Activated T-helper 2 cell treated with anti-CD3 and anti-CD28 coated beads, Interferon-gamma antibody, Interleukin-2, Interleukin-4, amounts not matched to agents 10 μg/mL and 5 μg/mL and 100 μg/mL, durations not matched to agents 14 hours and 24 hours and 36 hours (primary cell): ENCODE data around the gene NKAIN2. TPM values are rescaled to one million over a fixed set of nuclear protein-coding genes. Genes with fewer than 3 reads are reported as not detected.

Experiments
- DNase-seq: peaks from one replicate; pipeline ENCODE4 v3.0.0; 2021; ENCODE audit warnings: low spot score
- H3K27ac Mint-ChIP-seq: one replicate; pipeline ENCODE4 v1.8.0; 2021; ENCODE audit warnings: mixed read lengths
- H3K27me3 Mint-ChIP-seq: one replicate; pipeline ENCODE4 v1.8.0; 2021; ENCODE audit warnings: low read depth, mixed read lengths
- H3K36me3 Mint-ChIP-seq: one replicate; pipeline ENCODE4 v1.8.0; 2021; ENCODE audit warnings: low read depth, mixed read lengths
- H3K4me1 Mint-ChIP-seq: one replicate; pipeline ENCODE4 v1.8.0; 2021; ENCODE audit warnings: low read depth, mixed read lengths
- H3K4me3 Mint-ChIP-seq: one replicate; pipeline ENCODE4 v1.8.0; 2021; ENCODE audit warnings: low read depth, mild to moderate bottlenecking, moderate library complexity, mixed read lengths
- H3K9me3 Mint-ChIP-seq: one replicate; pipeline ENCODE4 v1.8.0; 2021; ENCODE audit warnings: mixed read lengths
- intact Hi-C: fragments of 100-400 bp; cut with micrococcal nuclease; formaldehyde crosslinking; loops from one replicate; pipeline ENCODE4 v1.15.1; 2023
- total RNA-seq: library from RNA; stranded (reverse); gene quantifications from 2 replicates; pipeline ENCODE4 v1.2.3, GENCODE V29; 2022

NKAIN2 gene
- total RNA-seq, 1 donor from 2014 or later = not detected

DNA sequence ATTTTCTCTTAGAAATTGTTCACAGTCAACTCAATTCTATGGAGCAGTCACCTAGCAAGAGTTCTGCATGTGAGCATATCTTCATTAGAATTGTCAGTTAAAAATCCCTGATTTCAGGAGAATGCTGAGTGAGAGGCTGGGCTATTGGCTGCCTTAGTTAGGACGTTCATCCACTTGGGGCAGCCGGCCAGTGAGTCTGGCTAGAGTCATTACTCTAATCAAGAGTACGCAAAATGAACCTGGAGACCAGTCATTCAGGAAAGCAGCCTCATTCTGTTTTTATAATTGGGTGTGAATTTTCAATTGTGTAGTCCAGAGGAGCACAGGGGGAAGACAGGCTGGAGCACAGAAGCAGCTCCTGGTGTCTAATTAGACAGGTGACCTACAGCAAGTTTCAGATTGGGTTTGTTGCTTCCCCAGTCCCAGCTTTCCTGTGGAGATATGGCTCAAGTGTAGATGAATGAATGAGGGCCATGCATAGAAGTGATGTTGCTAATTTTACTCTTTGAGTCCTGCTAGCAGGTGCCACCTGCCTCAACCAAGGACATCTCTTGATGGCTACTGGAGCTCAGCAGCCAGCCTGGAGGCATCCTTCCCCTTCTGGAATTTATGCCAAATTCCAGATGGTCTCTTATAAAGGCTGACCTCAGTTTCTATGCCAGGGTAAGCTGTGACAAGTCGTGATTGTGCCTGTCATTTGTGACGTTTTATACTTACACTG lies 265.7 kb downstream of the NKAIN2 start:
- peaks cover 3% of the 10 kb centered on the region for H3K27me3 Mint-ChIP-seq
- DNase-seq = no peak

DNA sequence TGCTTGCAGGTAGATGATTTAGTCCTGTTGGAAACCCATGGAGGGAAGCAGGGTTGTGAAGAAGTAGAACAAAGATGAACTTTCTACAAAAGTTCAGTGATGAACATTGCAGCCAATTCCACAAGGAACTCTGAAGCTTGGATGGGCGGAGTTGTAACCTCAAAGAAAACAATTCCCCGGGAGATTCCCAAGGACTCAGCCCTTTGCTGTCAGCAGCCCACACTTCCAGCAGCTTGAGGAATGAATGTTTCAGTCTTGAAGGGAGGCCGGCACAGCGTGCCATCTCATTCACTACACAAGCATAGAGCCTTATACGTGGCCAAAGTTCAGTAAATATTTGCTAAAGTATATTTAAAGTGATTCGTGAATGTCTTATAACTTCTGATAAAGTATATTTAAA lies 269.4 kb downstream of the NKAIN2 start:
- no peak for DNase-seq
- H3K4me3 Mint-ChIP-seq = no peak overlapping the region
- H3K4me1 Mint-ChIP-seq = no peaks in the 10 kb centered on the region
- no peaks in the 10 kb centered on the region for H3K36me3 Mint-ChIP-seq
- intact Hi-C loops = no loop called here
- H3K9me3 Mint-ChIP-seq = peaks cover 3% of the 10 kb centered on the region
- no peak overlapping the region for H3K27ac Mint-ChIP-seq
- H3K27me3 Mint-ChIP-seq = no peaks in the 10 kb centered on the region

More for the DNA sequence above, 265.7 kb downstream of the NKAIN2 start:
- Mint-ChIP-seq H3K36me3 (no peaks in the 10 kb centered on the region), H3K4me3 (no peak overlapping the region), H3K27ac (no peak overlapping the region), H3K4me1 (peaks cover 8% of the 10 kb centered on the region), H3K9me3 (peaks cover 3% of the 10 kb centered on the region)
- intact Hi-C loops = no loop called here

DNA sequence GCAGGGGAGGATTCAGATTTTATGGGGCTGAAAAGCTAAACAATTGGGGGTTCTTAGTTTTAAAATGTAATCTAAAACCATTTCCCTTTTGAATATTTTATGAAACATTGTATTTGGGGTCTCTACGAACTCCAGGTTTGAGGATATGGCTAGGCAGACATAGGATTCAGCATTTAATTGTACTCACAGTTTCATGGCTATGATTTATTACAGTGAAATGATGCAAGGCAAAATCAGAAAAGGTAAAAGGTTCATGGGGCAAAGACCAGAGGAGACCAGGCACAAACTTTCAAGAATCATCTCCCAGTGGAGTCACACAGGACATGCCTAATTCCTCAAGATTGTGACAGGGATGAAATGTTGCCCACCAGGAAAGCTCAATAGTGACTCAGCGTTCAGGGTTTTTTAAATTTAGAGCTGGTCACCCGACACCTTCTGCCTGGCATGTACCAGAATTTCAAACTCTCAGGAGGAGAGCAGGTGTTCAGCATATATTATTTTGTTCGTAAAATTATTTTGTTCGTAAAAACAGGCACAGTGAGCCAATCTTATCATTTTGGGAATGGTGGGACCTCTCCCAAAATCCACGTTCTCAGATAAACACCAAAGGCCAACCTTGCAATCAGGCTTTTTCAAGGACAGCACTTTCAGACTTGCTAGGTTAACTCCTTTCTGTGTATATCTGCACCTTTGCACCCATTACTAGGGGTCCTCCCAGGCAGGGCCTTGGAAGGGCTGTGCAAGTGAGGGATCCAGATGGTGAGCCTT lies 270.3 kb downstream of the NKAIN2 start:
- DNase-seq = no peak
- H3K4me3 Mint-ChIP-seq = no peak overlapping the region
- no peaks in the 10 kb centered on the region for H3K36me3 Mint-ChIP-seq
- H3K27ac Mint-ChIP-seq = no peak overlapping the region
- no peaks in the 10 kb centered on the region for H3K27me3 Mint-ChIP-seq
- peaks cover 3% of the 10 kb centered on the region for H3K9me3 Mint-ChIP-seq
- intact Hi-C loops = no loop called here
- H3K4me1 Mint-ChIP-seq = no peaks in the 10 kb centered on the region

DNA sequence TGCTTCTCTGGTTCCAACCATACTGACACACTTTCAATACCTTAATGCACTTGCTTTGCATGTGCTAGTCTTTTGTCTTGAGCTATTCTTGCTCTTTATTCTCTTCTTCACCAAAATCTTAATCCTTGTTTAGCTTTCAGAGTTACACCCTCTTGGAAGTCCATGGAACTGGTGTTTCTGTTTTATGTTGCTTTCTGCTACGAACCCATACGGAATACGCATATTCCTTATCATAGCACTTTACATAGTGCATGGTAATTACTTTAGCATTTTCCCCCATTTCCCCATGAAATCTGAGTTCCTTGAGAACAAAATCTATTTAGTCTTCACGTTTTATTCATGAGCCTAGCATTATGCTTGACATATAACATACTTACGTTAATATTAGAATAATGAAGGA lies 270.9 kb downstream of the NKAIN2 start:
- Mint-ChIP-seq H3K9me3 (peaks cover 3% of the 10 kb centered on the region), H3K27me3 (no peaks in the 10 kb centered on the region), H3K4me1 (no peaks in the 10 kb centered on the region), H3K27ac (no peak overlapping the region), H3K4me3 (no peak overlapping the region), H3K36me3 (no peaks in the 10 kb centered on the region)
- no peak for DNase-seq
- intact Hi-C loops = no loop called here

DNA sequence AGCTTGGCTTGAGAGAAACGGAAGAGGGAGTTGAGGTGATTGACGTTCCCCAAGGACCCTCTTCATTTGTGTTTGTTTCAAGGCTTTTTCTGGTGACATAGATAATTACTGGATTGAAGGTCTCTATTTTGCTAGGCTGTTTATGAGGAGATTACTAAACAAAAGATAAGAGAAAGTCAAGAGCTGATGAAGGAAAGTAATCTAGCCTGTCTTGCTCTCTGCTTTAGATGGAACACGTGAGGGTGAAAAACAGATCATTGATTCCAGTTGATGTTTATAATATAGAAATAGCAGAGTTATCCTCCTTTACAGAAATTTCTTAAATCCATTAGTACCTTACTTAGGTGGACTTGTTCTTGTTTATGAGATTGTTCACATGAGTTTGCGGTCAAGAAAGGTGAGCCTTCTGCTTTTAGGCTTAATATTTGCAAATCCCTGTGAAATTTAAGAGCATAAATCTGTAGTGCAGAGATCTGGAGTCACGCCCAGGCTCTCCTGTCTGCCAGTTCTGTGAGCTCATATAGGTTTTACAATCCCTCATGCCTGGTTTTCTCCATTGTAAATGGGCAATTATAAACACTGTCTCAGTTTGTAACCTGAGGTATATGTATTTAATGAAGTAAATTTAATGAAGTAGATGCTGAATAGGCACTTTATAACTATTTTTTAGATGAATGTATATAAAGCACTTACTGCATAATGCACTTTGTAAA lies 272.8 kb downstream of the NKAIN2 start:
- H3K27ac Mint-ChIP-seq = no peak overlapping the region
- no peak for DNase-seq
- no peaks in the 10 kb centered on the region for H3K36me3 Mint-ChIP-seq
- intact Hi-C loops = no loop called here
- no peak overlapping the region for H3K4me3 Mint-ChIP-seq
- no peaks in the 10 kb centered on the region for H3K27me3 Mint-ChIP-seq
- no peaks in the 10 kb centered on the region for H3K9me3 Mint-ChIP-seq
- H3K4me1 Mint-ChIP-seq = no peaks in the 10 kb centered on the region

DNA sequence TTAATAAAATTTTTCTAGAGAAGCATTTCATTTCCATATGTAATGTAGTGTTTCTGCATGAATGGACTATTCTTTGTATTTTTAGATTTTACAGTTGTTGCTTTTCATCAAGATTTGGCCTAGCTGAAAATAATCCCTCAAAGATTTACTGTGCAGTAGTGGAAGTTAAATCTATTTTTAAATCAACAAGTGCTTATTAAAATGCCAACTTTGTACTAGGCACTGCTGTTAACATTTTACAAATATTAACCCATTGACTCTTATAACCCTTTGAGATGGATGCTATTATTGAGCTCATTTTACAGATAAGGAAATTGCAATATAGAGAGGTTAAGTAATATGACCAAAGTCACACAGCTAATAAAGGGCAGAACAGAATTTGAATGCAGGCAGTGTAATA lies 274.5 kb downstream of the NKAIN2 start:
- H3K27me3 Mint-ChIP-seq = no peaks in the 10 kb centered on the region
- H3K36me3 Mint-ChIP-seq = no peaks in the 10 kb centered on the region
- no peak overlapping the region for H3K27ac Mint-ChIP-seq
- no peaks in the 10 kb centered on the region for H3K4me1 Mint-ChIP-seq
- DNase-seq = no peak
- H3K4me3 Mint-ChIP-seq = no peak overlapping the region
- intact Hi-C loops = no loop called here
- H3K9me3 Mint-ChIP-seq = no peaks in the 10 kb centered on the region

DNA sequence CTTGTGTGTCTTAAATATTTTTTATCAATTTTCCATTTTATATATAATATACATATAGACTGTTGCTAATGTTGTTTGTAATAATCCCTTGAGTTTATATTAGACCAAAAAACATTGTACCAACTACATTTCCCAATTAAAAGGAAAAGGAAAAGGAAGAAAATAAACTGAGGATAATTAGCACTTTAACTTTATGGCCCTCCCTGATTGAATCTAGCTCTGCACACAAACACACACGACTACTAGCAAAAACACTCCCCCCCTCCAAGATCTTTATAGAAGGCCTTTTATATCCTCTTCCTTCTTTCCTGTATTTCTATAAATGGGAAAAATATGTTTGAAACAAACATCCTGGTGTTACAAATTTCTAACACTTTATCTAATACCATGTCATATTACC lies 276.8 kb downstream of the NKAIN2 start:
- Mint-ChIP-seq H3K27me3 (no peaks in the 10 kb centered on the region), H3K27ac (no peak overlapping the region), H3K4me1 (no peaks in the 10 kb centered on the region), H3K36me3 (no peaks in the 10 kb centered on the region), H3K9me3 (no peaks in the 10 kb centered on the region), H3K4me3 (no peak overlapping the region)
- intact Hi-C loops = no loop called here
- DNase-seq = no peak

DNA sequence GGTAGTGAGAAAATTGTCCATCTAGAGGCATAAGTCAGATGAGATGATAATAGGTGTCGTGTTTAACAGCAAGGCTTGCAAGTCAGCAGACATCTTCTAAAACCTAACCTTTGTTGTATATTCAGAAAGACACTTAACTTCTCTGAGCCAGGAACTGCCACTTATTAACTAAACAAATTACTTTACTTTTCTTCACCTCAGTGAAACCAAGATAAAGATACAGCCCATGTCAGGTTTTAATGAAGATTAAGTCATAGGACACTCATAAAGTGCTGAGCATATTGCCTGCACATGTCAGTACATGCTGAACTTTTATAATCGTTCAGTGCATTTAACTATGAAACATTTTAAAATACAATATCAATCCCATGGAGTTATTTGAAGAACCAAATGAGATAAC lies 286.8 kb downstream of the NKAIN2 start:
- Mint-ChIP-seq H3K27me3 (no peaks in the 10 kb centered on the region), H3K4me1 (no peaks in the 10 kb centered on the region), H3K36me3 (no peaks in the 10 kb centered on the region), H3K4me3 (no peak overlapping the region), H3K9me3 (no peaks in the 10 kb centered on the region), H3K27ac (no peak overlapping the region)
- intact Hi-C loops = no loop called here
- no peak for DNase-seq

DNA sequence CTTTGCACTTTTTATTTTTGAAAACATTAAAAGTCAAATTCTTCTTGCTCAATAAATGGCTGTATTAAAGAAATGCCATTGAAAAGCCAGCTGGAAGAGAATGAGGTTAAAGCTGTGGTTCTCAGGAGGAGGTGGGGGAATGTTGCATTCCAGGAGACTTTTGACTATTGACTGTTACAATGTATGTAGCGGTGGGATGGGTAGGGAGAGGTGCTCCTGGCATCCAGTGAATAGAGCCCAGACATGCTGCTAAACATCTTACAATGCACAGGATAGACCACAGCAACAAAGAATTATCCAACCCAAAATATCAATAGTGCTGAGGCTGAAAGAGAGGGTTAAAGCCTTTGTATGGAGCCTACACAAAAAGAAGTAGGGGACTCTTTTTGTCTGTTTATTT lies 295.9 kb downstream of the NKAIN2 start:
- Mint-ChIP-seq H3K9me3 (no peaks in the 10 kb centered on the region), H3K36me3 (no peaks in the 10 kb centered on the region), H3K27me3 (no peaks in the 10 kb centered on the region), H3K4me1 (no peaks in the 10 kb centered on the region), H3K4me3 (no peak overlapping the region), H3K27ac (no peak overlapping the region)
- no peak for DNase-seq
- intact Hi-C loops = no loop called here

DNA sequence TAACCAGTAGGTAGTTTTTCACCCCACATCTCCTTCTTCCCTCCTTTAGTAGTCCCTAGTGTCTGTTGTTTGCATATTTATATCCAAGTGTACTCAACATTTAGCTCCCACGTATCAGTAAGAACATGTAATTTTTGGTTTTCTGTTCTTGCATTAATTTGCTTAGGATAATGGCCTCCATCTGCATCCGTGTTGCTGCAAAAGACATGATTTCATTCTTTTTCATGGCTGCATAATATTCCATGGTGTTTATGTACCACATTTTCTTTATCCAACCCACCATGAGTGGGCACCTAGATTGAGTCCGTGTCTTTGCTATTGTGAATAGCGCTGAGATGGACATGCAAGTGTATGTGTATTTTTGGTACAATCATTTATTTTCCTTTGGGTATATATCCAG lies 306.8 kb downstream of the NKAIN2 start:
- Mint-ChIP-seq H3K27me3 (no peaks in the 10 kb centered on the region), H3K4me3 (no peak overlapping the region), H3K36me3 (no peaks in the 10 kb centered on the region), H3K4me1 (no peaks in the 10 kb centered on the region), H3K9me3 (peaks cover 18% of the 10 kb centered on the region), H3K27ac (no peak overlapping the region)
- no peak for DNase-seq
- intact Hi-C loops = no loop called here

DNA sequence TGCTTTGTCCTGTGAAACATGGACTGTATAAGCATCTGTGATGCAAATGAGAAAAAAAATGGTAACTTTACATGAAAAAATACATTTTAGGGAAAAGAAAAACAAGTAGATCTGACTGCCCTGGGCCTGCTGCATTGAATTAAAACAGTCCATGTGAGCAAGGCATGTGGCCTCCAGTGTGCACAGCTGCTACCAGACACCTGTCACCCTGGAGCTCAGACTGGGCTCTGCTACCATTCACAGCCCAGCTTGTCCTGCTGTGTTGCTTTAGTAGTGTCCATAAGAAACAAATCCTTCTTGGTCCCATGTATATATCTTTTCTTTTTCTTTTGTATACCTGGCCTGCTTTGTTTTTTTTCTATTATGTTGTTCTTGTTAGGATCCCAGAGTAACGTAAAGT lies 315.9 kb downstream of the NKAIN2 start:
- H3K36me3 Mint-ChIP-seq = no peaks in the 10 kb centered on the region
- no peaks in the 10 kb centered on the region for H3K9me3 Mint-ChIP-seq
- H3K27me3 Mint-ChIP-seq = no peaks in the 10 kb centered on the region
- no peak for DNase-seq
- no peak overlapping the region for H3K4me3 Mint-ChIP-seq
- intact Hi-C loops = no loop called here
- no peak overlapping the region for H3K27ac Mint-ChIP-seq
- H3K4me1 Mint-ChIP-seq = no peaks in the 10 kb centered on the region

DNA sequence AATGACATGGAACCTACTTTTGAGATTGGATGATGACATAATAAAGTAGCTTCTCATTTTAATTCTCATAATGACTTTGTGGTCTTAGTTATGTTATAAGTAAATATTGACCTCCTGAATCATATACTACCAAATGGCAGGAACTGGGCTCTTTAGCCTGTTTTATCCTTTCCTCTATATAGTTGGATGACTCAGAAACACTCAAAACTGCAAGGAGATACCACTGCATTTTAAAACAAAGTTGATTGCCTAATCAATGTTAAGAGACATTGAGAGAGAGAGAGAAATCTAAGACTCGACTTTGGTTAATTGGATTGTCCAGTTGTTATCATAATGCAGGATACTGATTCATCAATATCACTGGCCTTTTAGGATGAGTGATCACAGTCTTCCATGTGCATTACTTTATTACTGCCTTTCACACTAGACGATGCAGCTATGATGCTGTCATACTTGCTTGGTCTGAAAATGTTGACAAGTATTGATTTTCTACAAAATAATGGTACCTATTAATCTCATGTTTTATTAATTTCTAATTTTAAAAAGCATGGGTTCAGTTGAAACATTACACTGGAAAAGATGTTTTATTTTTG lies 320.0 kb downstream of the NKAIN2 start:
- intact Hi-C loops = no loop called here
- Mint-ChIP-seq H3K4me1 (no peaks in the 10 kb centered on the region), H3K27me3 (no peaks in the 10 kb centered on the region), H3K36me3 (no peaks in the 10 kb centered on the region), H3K4me3 (no peak overlapping the region), H3K27ac (no peak overlapping the region), H3K9me3 (peaks cover 14% of the 10 kb centered on the region)
- no peak for DNase-seq

DNA sequence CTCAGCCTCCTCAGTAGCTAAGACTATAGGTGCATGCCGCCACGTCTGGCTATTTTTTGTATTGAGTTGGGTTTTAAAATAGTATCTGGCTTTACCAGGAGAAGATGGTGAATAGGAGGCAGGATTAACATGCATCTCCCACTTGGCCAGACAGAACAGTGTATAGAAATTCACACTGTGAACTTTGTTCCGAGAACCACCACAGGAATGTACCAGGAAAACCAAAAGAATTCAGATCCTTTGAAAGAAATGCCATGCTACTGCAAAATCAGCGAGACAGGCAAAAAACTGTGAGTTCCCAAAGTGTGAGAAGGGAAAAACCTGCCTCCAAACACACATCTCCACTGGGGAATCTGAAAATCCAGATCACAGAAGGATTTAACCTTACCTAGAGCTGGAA lies 327.6 kb downstream of the NKAIN2 start:
- Mint-ChIP-seq H3K9me3 (peaks cover 21% of the 10 kb centered on the region), H3K27me3 (no peaks in the 10 kb centered on the region), H3K4me3 (no peak overlapping the region), H3K36me3 (no peaks in the 10 kb centered on the region), H3K27ac (no peak overlapping the region), H3K4me1 (no peaks in the 10 kb centered on the region)
- intact Hi-C loops = no loop called here
- DNase-seq = no peak
